Type B pancreatic cell (in vitro differentiated cells): Measurements from ENCODE around the gene MYO3A. TPM values are rescaled to one million over a fixed set of nuclear protein-coding genes. Genes with fewer than 3 reads are reported as not detected.
A peak's percentile ranks its signal among the peaks of the same experiment; 100 is the strongest.
"Not testable (repeated sequence)": the region's sequence is repeated elsewhere in the genome, so short reads cannot be mapped to it uniquely, and the experiment has no call there.

Source experiments
- DNase-seq: peaks from one replicate; pipeline ENCODE4 v3.0.0; 2021; ENCODE audit warnings: mixed read lengths; ENCODE audit not compliant: unreplicated experiment; ENCODE audit errors: extremely low spot score
- H3K27ac Mint-ChIP-seq: 2 replicates; pipeline ENCODE4 v1.8.0; 2021; ENCODE audit warnings: mild to moderate bottlenecking, mixed read lengths
- H3K27me3 Mint-ChIP-seq: 2 replicates; pipeline ENCODE4 v1.8.0; 2021; ENCODE audit warnings: mixed read lengths
- H3K36me3 Mint-ChIP-seq: 2 replicates; pipeline ENCODE4 v1.8.0; 2021; ENCODE audit warnings: mixed read lengths
- H3K4me1 Mint-ChIP-seq: one replicate; pipeline ENCODE4 v1.8.0; 2021; ENCODE audit warnings: mixed read lengths; ENCODE audit not compliant: unreplicated experiment
- H3K4me3 Mint-ChIP-seq: 2 replicates; pipeline ENCODE4 v1.8.0; 2021; ENCODE audit warnings: mild to moderate bottlenecking, mixed read lengths
- H3K9me3 Mint-ChIP-seq: 2 replicates; pipeline ENCODE4 v1.8.0; 2021; ENCODE audit warnings: mixed read lengths
- total RNA-seq: library from RNA; stranded (reverse); gene quantifications from 2 replicates; pipeline ENCODE4 v1.2.1, GENCODE V29; 2021; ENCODE audit warnings: low replicate concordance
- TF ChIP-seq, protein P1 (sequence below): fragments of 200-600 bp; sonication (generic); conservative IDR thresholded peaks from 2 replicates; pipeline ENCODE4 v1.5.0; 2021; ENCODE audit warnings: antibody characterized with exemption, mild to moderate bottlenecking

MYO3A gene
- total RNA-seq, 1 donor from 2014 or later: 11.2 TPM

DNA sequence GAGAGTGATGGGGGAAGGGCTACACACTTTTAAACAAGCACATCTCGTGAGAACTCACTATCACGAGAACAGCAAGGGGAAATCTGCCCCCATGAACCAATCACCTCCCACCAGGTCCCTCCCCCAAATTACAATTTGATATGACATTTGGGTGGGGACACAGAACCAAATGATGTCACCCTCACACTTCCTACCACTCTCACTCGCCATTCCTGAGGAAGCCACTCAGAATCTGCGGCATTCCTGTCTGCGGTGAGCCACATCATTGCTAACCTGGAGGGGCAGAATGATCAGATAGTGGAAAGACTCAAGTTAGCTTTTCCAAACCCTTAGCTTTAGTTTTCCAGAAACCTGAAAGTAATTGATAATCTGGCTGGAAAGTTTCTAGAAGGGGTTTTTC lies 66.9 kb downstream of the MYO3A start:
- H3K27me3 Mint-ChIP-seq: no peaks in the 10 kb centered on the region
- H3K4me1 Mint-ChIP-seq: no peaks in the 10 kb centered on the region
- no peak overlapping the region for H3K27ac Mint-ChIP-seq
- H3K36me3 Mint-ChIP-seq: no peaks in the 10 kb centered on the region
- H3K9me3 Mint-ChIP-seq: no peaks in the 10 kb centered on the region
- no peak for DNase-seq
- TF ChIP-seq, protein P1, sequence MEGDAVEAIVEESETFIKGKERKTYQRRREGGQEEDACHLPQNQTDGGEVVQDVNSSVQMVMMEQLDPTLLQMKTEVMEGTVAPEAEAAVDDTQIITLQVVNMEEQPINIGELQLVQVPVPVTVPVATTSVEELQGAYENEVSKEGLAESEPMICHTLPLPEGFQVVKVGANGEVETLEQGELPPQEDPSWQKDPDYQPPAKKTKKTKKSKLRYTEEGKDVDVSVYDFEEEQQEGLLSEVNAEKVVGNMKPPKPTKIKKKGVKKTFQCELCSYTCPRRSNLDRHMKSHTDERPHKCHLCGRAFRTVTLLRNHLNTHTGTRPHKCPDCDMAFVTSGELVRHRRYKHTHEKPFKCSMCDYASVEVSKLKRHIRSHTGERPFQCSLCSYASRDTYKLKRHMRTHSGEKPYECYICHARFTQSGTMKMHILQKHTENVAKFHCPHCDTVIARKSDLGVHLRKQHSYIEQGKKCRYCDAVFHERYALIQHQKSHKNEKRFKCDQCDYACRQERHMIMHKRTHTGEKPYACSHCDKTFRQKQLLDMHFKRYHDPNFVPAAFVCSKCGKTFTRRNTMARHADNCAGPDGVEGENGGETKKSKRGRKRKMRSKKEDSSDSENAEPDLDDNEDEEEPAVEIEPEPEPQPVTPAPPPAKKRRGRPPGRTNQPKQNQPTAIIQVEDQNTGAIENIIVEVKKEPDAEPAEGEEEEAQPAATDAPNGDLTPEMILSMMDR: no peak
- no peak overlapping the region for H3K4me3 Mint-ChIP-seq

DNA sequence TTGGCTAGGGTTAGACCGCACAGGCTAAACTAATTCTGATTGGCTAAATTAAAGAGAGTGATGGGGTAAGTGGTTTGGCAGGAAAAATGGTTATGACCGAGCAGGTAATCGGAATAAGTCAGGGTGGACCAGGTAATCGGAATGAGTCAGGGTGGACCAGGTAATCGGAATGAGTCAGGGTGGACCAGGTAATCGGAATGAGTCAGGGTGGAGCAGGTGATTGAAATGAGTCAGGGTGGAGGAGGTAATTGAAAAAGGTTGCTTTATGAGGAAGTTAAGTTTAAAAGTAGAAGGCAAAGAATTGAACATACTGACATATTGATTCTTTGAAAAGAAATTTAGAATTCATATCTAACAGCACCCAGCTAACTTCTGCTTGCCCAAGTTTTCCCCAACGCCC lies 68.4 kb downstream of the MYO3A start:
- H3K27me3 Mint-ChIP-seq, DNase-seq, H3K4me1 Mint-ChIP-seq, H3K9me3 Mint-ChIP-seq, H3K36me3 Mint-ChIP-seq, H3K4me3 Mint-ChIP-seq, H3K27ac Mint-ChIP-seq: not testable (repeated sequence)

DNA sequence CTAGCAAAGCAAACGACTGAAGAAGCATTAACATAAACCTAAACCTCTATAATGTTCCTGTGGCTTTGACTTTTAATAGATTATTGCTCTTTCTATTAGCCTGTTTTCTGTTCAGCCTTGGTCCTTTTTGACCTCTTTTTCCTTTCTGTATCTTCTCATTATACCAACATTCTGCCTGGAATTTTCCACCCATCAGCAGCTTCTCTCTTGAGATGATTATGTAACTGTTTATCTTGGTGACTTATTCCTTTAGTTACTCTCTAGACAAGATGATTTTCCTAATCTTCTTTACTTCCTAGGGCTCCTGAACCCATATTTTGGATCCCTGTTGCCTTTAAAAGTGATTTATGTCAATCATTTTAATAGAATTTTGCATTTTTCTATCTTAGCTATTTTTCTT lies 81.1 kb downstream of the MYO3A start:
- no peaks in the 10 kb centered on the region for H3K9me3 Mint-ChIP-seq

DNA sequence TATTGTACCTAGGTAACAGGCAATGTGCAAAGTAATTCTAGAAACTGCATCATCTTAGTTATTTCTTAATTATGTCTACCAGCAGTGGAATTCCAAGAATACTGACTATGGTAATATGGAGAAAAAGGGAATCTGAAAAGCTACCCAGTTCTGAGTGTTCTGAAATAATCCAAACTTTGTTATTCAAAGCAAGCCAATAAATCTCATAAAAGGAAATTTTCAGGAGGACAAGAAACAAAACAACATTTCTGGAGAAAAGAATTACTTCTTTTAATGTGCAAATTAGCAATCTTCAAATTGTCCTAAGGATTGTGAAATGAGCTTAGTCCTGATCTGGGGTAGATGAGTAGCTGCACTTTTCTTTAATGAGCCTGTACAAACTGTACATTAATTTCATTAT lies 88.8 kb downstream of the MYO3A start:
- Mint-ChIP-seq H3K36me3 (no peaks in the 10 kb centered on the region), H3K4me1 (peaks cover 4% of the 10 kb centered on the region), H3K27me3 (no peaks in the 10 kb centered on the region), H3K27ac (no peak overlapping the region), H3K4me3 (no peak overlapping the region), H3K9me3 (no peaks in the 10 kb centered on the region)
- no peak for DNase-seq
- TF ChIP-seq, protein P1: no peak

More for the DNA sequence above, 81.1 kb downstream of the MYO3A start:
- H3K4me3 Mint-ChIP-seq: no peak overlapping the region
- H3K27ac Mint-ChIP-seq: no peak overlapping the region
- DNase-seq: no peak
- no peaks in the 10 kb centered on the region for H3K4me1 Mint-ChIP-seq
- no peaks in the 10 kb centered on the region for H3K27me3 Mint-ChIP-seq
- TF ChIP-seq, protein P1: no peak
- H3K36me3 Mint-ChIP-seq: no peaks in the 10 kb centered on the region

DNA sequence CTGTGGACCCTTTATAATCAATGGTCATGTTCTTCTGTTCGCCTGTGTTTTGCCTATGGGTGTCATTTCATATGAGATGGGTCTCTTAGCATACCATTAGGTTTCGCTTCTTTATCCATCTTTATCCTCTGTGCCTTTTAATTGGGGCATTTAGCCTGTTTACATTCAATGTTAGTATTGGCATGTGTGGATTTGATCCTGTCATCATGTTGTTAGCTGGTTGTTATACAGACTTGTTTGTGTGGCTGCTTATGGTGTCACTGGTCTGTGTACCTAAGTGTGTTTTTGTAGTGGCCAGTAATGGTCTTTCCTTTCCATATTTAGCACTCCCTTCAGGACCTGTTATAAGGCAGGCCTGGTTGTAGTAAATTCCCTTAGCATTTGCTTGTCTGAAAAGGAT lies 90.3 kb downstream of the MYO3A start:
- Mint-ChIP-seq H3K27ac (no peak overlapping the region), H3K4me3 (no peak overlapping the region), H3K27me3 (no peaks in the 10 kb centered on the region), H3K4me1 (peaks cover 4% of the 10 kb centered on the region), H3K36me3 (no peaks in the 10 kb centered on the region), H3K9me3 (no peaks in the 10 kb centered on the region)
- no peak for DNase-seq
- TF ChIP-seq, protein P1: no peak

DNA sequence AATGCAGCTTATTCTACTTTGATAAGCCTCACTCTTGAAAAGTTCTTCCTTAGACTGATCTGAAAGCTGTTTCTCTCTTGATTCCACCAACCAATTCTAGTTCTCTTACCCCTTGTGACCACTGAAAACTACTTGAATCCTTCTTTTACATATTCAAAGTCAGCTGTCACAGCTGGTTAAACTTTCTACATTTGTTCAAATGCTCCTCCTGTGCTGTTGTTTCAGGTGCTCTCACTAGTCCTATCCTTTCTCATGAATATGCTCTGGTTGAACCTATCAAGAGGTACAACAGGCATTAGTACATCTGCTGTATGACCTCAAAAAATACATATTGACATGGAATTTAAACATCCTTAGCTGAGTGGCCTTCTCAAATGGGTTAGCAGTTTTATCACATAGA lies 91.5 kb downstream of the MYO3A start:
- H3K36me3 Mint-ChIP-seq: no peaks in the 10 kb centered on the region
- H3K9me3 Mint-ChIP-seq: no peaks in the 10 kb centered on the region
- no peak for DNase-seq
- H3K27ac Mint-ChIP-seq: peak overlapping the region; percentile 4
- TF ChIP-seq, protein P1: no peak
- peaks cover 4% of the 10 kb centered on the region for H3K4me1 Mint-ChIP-seq
- H3K27me3 Mint-ChIP-seq: no peaks in the 10 kb centered on the region
- H3K4me3 Mint-ChIP-seq: no peak overlapping the region
